Hepatic stellate cell (primary cell): ENCODE measurements around the gene TBX6.
A peak's percentile ranks its signal among the peaks of the same experiment; 100 is the strongest.

ENCODE experiments used
- DNase-seq: peaks from one replicate; pipeline ENCODE4 v3.0.0; 2011; ENCODE audit warnings: low spot score

The TBX6 gene

GRCh38 chr16:30113711-30114333 is 22.1 kb upstream of the TBX6 start:
- DNase-seq: no peak

DNA sequence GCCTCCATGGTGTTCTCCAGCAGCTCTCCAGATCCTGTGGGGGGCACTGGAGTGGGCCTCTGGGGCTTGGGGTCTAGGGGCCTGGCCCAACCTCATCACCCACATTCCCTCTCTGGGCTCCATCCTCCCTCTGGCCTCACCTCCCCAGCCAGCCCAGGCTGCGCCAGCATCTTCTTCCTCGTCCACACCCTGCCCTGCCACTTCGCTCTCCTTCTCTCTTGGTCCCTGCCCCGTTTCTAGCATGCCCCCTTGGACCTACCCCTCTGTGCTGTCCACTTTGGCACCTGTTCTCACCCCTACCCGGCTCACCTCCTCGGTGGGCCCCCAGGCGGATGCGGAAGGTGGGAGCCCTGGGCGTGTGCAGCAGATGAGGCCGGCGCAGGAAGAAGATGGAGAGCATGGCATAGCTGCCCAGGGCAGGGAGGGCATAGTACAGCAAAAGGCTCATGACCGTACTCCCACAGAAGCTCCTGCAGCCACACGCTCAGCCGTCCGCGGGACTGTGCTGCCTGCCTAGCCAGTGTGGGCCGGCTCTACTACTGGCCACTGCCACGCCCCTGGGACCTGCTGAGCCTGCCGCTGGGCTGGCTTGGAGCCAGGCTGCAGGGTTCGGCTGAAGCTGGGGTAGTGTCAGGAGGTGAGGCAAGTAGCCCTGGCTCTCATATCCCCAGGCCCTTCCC is 21.4 kb upstream of the TBX6 start, which contains the start of gene GDPD3:
Gene GDPD3, minus strand, starts transcription at position 507 of the 680 bp plus-strand sequence. Its CDS starts 59 bp downstream, at position 448.
- DNase-seq: no peak

DNA sequence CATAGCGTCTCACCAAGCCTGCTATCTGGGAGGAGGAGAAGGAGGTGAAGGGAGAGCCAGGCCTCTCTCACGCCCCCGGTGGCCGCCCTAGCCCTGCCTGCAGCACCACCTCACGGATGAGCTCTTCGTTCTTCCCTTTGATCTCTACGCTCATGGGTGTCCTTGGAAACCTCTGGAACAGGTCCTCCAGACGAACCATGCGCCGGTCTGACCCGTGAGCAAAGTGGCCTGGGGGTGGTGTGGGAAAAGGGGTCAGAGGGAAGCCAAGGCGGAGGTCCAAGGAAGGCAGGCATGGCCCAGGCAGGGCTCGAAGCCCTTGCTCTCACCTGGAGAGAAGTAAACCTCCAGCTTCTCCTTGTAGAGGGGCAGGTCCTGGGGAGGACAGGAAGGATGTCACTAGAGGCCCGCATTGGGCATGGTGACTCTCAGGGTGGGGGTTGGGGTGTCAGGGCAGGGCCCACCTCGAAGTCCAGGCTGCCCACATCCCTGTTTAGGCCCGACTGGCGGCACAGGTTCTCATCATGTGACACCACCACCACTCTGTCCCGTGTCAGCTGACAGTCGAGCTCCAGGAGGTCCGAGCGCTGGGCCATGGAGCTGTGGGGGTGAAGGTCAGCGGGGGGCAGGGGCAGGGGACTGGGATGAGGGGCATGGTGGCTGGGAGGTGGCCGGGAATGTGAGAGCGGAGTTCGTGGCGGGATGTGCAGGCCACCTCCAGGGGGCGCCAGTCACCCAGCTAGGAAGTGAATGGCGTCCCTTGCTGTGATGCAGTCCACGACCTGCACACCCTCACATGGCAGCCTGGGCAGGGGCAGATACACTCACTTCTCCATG is 20.7 kb upstream of the TBX6 start:
- DNase-seq: peak; percentile 67

DNA sequence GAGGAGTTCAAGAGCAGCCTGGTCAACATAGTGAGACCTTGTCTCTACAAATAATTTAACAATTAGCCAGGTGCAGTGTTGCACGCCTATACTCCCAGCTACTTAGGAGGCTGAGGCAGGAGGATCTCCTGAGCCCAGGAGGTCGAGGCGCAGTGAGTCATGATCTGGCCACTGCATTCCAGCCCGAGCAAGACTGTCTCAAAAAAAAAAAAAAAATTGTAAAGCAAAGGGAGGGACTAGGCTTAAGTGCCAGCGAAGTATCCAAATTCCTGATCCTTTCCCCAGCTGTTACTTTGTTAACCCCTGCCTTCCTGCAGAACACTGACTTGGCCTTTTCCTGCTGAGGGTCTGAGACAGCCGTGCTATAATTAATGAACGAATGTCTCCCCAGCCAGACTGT is 18.9 kb upstream of the TBX6 start:
- DNase-seq: no peak

GRCh38 chr16:30108059-30108850 is 16.5 kb upstream of the TBX6 start:
- DNase-seq: no peak

DNA sequence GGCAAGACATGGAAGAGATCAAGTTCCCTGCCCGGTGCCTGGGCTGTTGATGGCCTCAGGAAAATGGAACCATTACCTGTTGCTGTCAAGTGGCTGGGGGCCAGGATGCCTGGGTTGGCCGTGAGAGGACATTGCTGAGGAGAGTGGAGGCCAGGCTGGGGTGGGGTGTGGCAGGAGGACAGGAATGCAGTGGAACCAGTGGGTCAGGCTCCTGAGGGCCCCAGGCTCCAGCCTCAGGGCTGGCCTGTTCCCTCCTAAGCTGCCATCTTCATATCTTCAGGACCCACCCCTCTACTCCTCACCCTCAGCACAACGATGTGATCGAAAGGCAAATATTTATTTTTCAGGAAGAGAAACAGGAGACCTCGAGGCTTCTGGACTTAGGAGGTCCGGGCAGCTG is 12.8 kb upstream of the TBX6 start:
- no peak for DNase-seq

- DNase-seq: no peak
These were observed 12.4 kb upstream of the TBX6 start for GRCh38 chr16:30104090-30104489.

GRCh38 chr16:30096862-30097563 is 5.3 kb upstream of the TBX6 start:
- DNase-seq: no peak

- peak; percentile 99 for DNase-seq
These were observed 4.6 kb upstream of the TBX6 start, which contains the start of gene YPEL3 for GRCh38 chr16:30096105-30096861. Gene YPEL3 (minus strand): TSS chr16:30096213. CDS start chr16:30095482, 731 bp downstream.

GRCh38 chr16:30095166-30096078 is 3.7 kb upstream of the TBX6 start:
- no peak for DNase-seq

GRCh38 chr16:30094541-30095165 is 2.9 kb upstream of the TBX6 start:
- no peak for DNase-seq

DNA sequence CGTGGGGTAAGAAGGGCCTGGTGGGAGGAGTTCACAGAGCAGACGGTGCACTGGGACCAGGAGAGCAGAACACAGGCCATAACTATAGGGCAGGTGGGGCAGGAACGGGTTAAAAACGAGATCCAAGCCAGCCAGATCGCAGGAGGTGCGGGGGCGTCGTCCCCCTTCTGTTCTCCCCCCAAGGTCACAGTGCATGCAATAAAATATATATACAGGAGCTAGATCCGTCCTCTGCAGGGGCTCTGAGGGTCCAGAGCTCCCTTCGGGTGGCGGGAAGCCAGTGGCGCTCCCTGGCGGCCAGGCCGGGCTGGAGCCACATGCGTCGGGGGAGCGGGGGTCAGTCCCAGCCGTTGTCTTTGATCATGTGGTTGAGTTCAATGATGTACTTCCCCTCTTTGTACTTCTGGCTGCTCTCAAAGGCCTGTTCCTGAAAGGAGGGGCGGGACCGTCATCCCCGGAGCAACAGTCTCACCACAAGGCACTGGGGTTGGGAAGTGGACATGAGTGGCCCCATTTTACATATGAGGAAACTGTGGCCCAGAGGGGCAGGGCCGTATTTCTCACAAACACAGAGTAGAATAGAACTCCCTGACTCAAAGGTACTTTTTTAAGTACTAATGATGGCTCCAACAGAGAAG is 768 bp upstream of the TBX6 start:
- DNase-seq: peak; percentile 71

DNA sequence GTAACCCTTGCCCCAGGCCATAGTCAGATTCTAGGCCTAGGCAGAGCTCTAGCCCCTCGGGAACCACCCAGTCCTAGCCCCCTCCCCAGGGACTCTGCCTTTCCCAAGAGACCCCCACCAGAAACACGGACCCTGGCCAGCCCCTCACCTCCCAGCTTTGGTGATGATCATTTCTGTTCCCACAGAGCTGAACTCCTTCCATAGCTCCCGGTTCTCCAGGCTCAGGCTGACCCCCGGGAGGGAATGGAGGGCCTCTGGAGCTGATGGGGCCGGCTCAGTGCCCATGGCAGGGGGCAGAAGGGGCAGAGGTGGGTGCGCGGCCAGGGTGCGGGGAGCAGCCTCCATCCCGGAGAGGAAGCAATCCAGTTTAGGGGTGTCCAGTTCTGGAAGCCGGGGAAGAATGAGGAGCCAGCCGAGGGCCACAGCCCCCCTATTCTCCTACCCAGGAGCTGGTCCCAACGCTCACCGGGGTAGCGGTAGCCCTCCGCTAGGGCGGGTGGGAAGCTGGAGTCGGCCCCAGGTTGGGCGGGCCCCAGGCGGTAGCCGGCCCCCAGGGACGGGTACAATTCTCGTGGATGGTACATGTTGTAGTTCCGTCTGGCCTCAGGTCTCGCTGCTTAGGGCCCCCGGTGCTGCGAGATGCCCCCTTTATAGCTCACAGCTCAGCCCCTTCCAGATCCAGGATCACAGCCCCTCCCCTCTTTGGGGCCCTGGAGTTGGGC is 953 bp downstream of the TBX6 start:
- no peak for DNase-seq

- DNase-seq: no peak
These were observed 2.7 kb downstream of the TBX6 start for GRCh38 chr16:30088832-30089624.

- DNase-seq: no peak
These were observed 3.4 kb downstream of the TBX6 start for GRCh38 chr16:30088237-30088831.

DNA sequence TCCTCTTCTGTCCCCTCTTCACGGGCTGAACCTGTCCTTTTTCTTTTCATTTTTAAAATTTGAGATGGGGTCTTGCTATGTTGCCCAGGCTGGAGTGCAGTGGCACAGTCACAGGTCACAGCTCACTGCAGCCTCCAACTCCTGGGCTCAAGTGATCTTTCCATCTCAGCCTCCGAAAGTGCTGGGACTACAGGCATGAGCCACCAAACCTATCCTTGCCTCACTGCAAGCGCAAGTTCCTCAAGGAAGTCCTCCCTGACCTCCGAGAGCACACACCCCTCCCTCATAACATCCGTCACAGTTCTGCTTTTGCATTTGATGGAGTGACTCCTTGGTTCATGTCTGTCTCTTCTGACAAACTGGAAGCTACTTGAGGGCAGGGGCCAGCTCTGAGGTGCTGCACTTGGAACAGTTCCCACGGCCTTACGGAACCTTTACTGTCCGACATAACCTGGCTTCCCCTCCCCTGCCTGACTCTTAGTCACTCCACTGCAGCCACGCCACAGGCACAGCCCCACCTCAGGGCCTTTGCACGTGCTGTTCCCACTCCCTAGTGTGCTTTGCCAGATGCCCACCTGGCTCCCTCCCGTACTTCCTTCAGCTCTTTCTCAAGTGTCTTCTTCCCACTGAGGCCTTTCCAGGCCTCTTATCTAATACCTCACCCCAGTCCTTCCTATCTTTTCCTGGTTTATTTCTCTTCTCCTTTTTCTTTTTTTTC is 4.4 kb downstream of the TBX6 start:
- DNase-seq: no peak
